Measurements from ENCODE around the gene SETD4.

The SETD4 gene

DNA sequence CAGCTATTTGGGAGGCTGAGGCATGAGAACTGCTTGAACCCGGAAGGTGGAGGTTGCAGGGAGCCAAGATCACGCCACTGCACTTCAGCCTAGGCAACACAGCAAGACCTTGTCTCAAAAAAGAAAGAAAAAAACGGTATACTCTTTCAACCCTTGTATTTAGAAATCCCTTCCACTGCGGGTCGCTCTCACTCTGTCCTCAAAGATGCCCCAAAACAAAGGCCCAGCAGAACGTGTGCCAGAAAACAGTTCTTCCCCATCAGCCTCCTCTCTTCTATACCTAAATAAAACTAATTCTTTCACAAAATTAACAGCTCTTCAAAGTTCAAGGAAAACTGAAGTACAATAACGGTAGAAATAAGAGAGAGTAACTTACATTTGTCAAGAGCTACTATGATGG, 13.2 kb downstream of the SETD4 start:
- DNase-seq (ENCODE audit: low read depth), result no peak

DNA sequence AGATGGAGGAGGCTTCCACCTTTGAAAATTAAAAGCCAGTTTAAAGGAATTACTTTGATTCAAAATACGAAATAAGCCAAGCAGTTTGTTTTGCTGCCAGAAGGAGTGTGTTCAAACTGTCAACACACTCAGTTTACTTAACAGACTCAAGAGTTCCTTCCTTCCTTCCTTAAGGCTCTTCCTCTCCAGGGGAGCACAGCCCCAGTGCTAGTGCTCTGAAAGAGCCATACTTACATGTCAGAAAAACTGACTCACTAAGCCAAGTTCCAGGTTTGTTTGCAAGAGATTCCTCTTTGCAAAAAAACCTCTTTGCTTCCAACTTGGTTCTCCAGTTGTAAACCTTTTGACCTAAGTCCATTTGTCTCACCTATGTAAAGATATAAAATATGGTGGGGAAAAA, 14.3 kb downstream of the SETD4 start:
- DNase-seq (ENCODE audit: low read depth), result no peak

DNA sequence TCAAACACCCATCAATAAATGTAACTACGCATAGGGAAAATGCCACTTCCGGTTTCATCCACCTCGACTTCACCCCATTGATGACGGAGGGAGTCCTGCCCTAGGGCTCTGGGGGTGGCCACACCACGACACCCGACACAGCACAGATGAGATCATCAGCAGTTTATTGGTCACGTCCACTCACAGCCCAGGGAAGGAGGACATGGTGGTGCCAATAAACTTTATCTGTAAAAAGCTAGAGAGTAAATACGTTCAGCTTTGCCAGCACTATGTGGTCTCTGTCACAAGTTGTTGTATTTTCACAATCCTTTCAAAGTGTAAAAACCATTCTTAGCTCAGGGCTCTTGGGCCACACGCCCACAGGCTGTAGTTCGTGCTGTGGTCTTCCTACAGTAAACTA, 16.3 kb downstream of the SETD4 start:
- no peak for DNase-seq (ENCODE audit: low read depth)

DNA sequence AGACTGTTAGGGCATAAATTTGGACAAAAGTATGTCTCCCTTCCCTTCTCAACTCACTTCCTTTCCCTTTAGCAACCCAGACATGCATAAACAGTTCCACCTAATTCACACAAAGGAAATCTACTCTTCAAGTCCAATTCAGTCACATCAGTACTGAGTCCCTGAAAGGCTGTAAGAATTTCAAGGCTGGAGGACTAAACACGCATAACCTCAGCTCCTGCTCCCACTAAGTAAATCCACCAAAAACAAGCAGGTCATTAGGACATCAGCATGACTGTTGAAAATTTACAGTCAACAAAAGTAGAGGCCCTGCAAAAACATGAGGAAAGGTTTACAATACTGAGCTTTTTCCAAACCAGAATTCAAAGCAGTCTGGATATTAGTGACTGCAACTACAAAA, 18.4 kb downstream of the SETD4 start:
- DNase-seq (ENCODE audit: low read depth), result no peak

DNA sequence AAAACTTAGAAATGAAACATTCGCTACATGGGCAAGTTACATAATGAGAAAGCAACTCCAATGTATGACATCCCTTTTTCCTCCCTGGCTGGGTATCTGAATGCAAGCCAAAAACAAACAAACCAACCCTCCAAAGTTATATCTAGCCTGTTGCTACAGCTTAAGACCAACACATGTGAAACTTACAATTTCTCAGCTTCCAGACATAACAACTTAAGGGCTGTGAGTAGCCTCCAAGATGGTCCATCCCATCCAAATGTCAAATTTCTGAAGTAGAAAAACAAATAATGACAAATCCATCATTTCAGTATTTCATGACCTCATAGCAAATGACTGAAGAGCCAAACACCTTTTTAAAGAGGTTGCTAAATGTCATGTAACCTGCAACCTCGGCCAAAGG, 19.9 kb downstream of the SETD4 start:
- DNase-seq (ENCODE audit: low read depth), result no peak

DNA sequence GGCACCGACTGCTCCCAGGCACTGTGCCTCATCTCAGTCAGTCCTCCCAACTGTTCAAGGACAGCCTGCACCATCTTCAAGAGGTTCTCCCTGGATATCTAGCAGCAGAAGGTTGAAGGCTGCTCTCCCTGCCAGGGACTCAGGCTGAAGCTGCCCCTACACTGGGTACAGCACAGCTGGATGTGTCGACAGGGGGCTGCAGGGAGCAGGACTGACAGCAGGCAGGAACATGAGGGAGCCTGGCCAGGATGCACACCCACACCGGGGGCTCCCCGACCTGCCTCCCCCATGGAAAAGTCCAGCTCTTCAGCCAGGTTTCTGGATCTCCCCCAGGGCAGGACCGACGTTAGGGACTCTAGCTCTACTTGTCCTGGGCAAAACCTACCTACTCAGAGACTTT, 20.5 kb downstream of the SETD4 start:
- no peak for DNase-seq (ENCODE audit: low read depth)

DNA sequence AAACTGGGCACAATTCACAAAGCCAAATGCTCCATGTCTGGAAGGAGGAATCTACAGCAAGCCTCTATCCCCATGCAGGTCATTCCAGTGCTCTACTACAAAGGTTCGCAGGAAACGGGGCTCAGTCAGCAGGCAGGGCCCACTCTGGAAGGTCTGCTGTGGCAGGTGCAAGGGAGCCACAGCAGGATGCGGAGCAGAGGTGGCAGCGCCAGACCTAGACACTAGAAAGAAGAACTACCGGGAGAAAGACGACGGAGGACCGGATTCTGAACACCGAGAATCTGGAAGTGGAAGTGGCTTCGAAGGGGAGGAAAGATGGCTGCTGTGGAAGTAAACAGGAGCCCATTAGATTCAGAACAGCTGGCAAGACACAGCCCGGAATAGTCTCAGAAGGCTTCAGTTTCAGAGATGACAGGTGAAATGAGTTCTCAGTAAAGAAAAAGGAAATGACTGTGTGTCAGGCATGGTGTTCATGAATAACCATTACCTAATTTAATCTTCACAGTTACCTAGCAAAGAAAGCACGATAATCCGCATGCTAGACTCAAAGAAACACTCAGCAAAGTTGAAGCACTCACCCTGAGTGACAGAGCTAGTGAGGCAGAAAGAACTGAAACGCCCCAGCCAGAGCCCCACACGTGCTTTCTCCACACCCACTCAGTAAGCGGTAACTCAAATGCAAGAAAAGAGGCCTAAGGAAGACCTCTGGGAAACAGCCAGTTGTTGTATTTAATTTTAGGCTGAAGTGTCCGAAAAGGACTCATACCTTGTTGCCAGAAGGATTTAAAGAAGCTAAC, 21.4 kb downstream of the SETD4 start:
- no peak for DNase-seq (ENCODE audit: low read depth)

DNA sequence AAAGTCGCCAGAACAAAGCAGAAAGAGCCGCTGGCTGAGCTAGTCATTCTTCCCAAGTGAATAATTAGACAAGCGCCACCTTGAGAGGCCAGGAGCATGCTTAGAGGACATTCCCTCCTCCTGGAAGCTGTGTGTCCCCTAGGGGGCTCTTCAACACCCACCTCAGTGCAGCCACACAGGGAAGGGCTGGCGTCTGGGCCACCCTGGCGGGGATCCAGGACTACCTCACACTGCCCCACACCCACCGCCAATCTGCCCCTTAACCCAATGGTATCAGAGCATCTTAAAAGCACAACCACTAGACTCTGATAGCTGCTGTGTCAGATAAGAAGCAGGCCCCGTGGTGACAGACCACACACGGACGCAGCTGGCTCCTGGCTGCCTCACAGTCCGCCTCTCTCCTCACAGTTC, 24.9 kb downstream of the SETD4 start:
- DNase-seq (ENCODE audit: low read depth), result no peak

DNA sequence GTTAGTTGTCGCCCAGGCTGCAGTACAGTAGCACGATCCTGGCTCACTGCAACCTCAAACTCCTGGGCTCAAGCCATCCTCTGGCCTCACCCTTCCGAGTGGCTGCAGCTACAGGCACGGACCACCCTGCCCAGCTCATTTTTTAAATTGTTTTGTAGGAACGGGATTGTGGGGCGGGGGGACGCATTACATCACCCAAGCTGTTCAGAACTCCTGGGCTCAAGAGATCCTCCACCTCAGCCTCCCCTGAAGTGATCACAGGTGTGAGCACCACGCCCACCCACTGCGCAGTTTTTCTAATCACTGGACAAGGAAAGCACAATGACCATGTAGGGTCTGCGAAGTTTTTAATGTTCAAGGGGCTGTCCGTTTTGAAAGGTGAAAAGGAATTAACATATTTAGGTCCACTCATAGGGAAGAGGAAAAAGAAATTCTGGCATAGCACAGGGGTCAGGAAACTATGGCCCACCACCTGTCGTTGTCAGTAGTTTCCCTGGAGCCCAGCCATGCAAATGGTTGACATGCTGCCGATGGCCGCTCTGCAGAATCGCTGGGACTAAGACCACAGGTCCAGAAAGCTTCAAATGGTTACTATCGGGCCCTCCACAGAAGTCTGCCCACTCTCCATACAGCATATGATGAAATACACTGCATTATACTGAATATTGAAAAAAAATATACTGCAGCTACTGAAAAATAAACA, 26.0 kb downstream of the SETD4 start:
- DNase-seq (ENCODE audit: low read depth), result no peak

DNA sequence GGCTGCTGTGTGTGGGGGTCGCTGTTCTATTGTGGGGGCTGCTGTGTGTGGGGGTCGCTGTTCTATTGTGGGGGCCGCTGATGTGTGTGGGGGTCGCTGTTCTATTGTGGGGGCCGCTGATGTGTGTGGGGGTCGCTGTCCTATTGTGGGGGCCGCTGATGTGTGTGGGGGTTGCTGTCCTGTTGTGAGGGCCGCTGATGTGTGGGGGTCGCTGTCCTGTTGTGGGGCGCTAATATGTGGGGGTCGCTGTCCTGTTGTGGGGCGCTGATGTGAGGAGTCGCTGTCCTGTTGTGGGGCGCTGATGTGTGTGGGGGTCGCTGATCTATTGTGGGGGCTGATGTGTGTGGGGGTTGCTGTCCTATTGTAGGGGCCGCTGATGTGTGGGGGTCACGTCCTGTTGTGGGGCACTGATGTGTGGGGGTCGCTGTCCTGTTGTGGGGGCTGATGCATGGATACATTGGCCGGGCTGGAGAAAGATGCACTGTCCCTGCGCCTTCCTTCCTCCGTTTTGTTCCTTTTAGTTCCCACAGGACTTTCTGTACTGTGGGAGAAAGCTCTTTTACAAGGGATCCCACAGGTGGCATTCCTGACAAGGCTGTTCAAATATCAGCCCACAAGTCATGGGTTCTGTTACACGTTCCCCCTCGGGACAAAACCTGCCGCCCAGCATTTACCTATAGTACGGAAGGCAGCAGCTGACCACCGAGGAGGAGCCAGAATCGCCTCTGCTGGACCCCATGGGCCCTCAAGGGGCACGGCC, 27.5 kb downstream of the SETD4 start:
- no peak for DNase-seq (ENCODE audit: low read depth)

DNA sequence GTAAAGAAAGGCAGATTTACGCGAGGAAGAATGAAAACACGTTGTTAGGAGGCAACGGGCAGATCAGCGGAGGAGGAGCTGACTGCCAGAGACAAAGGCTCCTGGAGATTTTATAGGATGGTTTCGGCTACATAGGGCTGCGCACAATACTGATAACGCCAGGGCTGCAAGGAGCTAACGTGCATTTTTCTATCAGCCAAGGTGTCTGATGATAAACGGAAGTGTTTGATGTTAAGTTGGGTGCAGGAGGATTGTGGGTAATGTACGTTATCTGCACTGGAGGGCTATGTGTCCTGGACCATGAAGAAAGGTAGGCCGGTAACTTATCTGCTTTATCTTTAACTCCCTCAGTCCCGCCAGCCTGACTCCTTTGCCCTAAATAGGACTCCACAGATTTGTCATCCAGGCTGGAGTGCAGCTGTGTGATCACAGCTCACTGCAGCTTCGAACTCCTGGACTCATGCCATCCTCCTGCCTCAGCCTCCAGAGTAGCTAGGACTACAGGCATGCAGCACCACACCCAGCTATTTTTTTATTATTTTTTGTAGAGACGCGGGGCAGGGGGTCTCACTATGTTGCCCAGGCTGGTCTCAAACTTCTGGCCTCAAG, 29.6 kb downstream of the SETD4 start:
- no peak for DNase-seq (ENCODE audit: low read depth)

DNA sequence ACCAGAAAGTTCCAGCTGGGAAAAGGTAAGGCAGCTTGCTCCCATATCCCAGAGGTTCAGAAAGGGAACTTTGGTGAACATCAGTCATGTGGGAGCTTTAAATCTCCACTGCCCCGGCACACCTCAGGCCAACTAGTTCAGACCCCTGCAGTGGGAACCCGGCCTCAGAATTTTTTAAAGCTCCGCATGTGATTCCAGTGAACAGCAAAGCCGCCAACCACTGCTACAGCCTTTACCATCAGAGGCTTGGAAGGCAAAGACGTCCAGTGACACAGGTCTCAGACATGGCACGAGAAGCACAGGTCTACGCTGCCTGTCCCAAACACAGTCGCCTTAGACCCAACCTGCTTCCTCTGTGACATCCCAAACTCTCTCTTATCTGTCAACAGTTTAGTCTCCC, 31.0 kb downstream of the SETD4 start:
- no peak for DNase-seq (ENCODE audit: low read depth)

DNA sequence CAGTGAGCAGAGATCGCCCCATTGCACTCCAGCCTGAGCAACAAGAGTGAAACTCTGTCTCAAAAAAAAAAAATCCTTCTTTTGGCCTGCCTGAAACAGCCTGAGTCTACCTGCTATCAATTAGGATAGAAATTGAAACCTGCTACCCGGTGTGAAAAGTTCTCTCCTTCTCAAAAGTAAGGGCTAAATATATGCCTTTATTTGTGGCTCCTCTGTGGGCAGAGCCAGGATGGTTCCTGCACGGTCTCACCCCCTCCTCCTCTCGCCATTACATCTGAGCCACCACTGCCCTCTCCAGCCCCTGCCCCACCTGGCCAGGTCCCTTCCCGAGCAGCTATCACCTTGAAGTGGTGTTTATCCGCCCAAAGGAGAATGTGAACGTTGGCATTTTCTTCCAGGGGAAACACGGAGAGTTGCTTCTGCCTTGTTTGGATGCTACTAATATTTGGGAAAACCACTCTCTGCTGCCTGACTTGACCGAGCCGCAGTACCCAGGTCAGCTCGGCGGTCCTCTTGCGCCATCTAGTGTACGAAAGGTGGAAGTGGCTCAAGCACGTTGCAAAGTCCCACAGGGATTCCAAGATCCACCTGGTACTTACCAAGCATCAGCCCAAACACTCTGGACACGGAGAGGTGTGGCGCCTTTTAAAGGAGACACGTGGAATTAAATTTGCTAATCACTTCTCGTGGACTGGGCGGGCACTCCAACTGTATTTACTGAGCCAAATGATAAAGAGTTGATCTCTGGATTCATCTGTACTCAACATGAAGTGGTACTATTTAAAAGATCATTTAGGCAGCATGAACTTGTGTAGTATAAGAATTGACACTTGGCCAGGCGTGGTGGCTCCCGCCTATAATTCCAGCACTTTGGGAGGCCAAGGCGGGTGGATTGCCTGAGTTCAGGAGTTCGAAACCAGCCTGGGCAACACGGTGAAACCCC, 31.9 kb downstream of the SETD4 start:
- no peak for DNase-seq (ENCODE audit: low read depth)

DNA sequence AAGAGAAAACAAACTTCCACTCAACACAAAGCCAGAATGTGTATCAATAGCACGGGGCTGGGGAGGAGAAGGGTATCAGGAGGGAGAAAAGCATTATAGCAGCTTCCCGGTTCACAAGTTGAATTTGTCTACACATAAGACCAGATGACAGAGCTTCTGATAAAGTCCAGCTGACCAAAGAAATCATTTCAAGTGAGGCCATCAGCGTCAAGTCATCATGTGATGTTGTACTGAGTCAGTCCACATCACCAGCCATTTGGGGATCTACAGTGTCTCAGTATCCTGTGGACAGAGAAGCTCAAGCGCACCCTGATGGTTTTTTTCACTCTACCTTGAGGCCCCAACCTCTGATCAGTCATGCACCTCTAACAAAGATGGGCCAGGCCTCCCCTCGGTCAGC, 33.0 kb downstream of the SETD4 start:
- no peak for DNase-seq (ENCODE audit: low read depth)

DNA sequence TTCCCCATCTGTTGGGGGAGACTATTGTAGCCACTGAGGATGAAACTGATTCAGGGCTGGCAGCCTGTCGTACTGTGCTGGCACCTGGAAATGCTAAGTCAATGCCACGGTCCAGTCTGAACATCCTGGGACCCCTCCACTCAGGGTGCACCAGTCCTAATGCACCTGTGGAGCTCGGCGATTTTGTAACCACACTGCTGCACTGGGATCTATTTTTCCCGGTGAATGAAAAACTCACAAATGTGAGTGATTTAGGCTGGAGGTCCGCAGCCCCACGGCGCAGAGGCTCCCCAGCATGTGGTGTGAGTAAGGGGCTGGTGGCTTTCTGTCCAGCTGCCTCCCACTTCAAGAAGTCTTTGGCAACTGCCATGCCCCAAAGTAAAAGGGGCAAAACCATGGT, 35.5 kb downstream of the SETD4 start:
- no peak for DNase-seq (ENCODE audit: low read depth)

DNA sequence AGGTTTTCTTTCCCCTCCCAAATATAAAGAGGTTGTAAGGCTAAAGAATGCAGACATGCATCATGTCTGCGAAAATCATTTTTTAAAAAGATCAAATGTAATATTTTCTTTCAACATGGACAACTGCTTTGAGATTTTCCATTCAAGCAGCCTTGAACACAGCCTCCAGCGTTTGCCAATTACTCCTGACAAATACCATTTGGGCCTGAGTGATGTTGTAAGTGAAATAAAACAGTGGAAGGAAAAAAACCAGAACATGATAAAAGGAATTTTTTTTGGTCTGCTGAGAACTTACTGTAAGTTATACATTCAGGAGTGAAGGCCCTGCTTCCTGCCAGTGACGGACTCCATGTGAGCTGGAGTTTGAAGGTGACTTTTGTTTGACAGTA, 37.2 kb downstream of the SETD4 start:
- DNase-seq (ENCODE audit: low read depth), result no peak

DNA sequence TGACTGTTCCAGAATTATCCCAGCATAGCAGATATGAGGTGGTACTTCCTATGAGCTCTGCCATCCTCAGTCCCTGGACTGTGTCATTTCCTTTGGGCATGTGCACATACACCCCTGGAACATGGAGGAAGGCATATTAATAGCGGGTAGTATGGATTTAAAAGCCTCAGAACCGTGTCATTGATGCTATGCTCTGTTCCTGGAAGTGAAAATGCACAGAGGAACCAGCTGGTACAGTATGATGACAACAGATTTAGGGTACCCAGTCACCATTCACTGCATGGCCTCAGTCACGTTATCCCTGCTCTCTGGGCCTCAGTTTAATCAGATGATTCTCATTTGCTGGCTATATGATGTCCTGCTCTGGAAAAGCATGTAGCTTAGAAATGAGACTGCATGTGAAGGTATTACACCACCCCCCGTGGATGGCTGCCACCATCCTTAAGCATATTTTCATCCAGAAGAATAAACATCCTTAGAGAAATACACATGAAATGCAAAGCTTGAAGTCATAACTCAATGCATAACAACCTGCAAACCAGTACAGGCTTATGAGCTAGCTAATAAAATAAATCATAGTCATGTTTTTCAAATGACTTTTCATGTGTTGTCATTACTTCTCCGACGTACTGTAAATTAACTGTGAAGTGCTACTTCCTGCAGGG, 37.8 kb downstream of the SETD4 start:
- DNase-seq (ENCODE audit: low read depth), result no peak

DNA sequence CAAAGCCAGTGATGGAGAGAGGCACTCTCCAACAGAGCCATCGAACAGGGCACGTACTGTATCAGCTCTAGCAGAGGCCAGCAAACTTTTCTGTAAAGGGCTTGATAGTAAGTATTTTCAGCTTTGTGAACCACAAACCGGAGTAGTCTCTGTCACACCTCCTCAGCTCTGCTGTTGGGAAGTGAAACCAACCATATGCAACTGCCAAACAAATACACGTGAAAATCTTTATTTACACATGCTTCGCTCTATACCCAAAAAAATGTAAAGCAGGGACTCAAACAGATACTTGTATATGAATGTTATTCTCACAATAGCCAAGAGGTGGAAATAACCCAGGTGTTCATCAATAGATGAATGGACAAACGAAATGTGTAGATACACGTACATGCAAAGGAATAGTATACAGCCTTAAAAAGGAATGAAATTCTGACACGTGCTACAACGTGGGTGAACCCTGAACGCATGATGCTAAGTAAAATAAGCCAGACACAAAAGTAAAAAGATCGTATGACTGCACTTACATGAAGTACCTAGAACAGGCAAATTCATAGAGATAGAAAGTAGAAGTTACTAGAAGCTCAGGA, 39.0 kb downstream of the SETD4 start:
- DNase-seq (ENCODE audit: low read depth), result no peak

DNA sequence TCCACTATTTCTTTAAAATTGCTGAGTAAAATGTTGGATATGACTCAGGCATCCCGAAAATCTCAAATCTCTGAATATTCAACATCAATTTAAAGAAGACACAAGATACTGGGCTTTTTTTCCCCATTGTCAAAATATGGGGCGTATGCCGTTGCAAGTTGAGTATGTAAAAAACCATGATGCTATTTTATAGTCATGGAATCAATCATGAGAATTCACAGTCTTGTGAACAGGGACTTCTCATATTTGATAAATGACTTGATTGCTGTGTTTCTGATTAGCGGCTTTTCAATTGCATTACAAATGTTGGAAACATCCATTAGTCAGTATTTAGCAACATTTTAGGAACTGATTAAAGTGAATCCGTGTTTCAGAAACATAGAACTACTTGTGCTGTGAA, 45.3 kb downstream of the SETD4 start:
- no peak for DNase-seq (ENCODE audit: low read depth)

DNA sequence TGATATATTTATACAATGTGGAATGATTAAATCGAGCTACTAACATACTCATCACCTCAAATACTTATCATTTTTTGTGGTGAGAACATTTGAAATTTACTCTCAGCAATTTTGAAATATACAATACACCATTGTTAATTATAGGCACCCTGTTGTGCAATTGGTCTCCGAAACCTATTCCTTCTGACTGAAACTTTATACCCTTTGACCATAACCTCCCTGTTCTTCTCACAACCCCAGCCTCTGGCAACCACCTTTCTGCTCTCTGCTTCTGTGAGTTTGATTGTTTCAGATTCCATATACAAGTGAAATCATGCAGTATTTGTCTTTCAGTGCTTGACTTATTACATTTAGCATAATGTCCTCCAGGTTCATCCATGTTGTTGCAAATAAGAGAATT, 49.5 kb downstream of the SETD4 start:
- no peak for DNase-seq (ENCODE audit: low read depth)

DNA sequence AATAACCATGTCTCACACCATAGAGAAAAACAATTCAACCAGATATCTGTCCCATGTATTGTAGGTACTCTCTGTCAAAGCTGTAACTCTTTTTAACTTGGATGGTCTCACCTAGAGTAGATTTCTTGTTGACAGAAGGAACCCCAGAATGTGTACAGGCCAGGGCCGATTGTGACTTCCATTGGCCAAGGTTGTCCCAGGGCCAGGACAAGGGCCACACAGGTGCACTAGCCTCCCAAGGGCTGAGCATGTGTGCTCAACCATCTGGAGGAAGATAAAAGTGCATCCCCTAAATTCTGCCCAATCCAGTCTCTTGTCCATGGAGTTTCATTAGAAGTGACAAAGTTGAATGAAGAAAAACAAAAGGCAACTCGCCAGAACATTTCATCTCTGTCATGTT, 51.8 kb downstream of the SETD4 start:
- no peak for DNase-seq (ENCODE audit: low read depth)

Data from GM04503 (cell line).